ENCODE results near the gene ARMH4. TPM values are rescaled to one million over a fixed set of nuclear protein-coding genes. Genes with fewer than 3 reads are reported as not detected.

ARMH4 gene
- total and polyA plus RNA-seq, 7 donors = 0.17 to 3.2 (median 0.74) TPM

DNA sequence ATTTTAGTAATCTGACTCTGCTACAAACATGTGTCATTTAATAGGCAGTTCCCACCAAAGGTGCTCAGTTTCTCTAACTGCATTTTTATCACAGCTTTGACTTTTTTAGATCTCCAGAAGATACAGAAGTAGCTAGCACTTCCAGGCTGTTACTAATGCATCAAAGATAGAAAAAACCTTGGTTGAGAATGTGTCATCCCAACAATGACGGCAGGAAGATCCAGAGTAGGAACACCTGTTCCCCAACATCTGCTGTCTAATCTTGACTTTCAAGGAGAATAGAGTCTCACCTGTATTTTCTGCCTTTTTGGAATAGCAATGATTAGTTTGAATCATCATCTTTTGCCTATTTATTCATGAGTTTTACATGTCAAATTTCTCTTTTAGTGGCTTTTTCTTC, 45.0 kb downstream of the ARMH4 start:
- ATAC-seq (no peak), DNase-seq (no peak)
- Histone ChIP-seq H3K36me3 (ENCODE audit: insufficient read depth in 1 of 2, low read depth in 1 of 2) (no peaks in the 10 kb centered on the region), H3K27me3 (ENCODE audit: insufficient read depth in 3 of 3, low read length in 2 of 3) (no peaks in the 10 kb centered on the region), H3K4me3 (no peak overlapping the region), H3K4me1 (no peaks in the 10 kb centered on the region), H3K27ac (no peak overlapping the region), H3K9me3 (no peaks in the 10 kb centered on the region)
- intact Hi-C loops (cut with DNase I) = loop anchor here (10.0 kb wide), 1 partner anchor 258 kb away; no protein-coding TSS in a partner anchor
- WGBS, 3 donors = 25 to 44% (median 29%) methylated on average over 1 of the region's 1 CpG
- TF ChIP-seq, protein P1, sequence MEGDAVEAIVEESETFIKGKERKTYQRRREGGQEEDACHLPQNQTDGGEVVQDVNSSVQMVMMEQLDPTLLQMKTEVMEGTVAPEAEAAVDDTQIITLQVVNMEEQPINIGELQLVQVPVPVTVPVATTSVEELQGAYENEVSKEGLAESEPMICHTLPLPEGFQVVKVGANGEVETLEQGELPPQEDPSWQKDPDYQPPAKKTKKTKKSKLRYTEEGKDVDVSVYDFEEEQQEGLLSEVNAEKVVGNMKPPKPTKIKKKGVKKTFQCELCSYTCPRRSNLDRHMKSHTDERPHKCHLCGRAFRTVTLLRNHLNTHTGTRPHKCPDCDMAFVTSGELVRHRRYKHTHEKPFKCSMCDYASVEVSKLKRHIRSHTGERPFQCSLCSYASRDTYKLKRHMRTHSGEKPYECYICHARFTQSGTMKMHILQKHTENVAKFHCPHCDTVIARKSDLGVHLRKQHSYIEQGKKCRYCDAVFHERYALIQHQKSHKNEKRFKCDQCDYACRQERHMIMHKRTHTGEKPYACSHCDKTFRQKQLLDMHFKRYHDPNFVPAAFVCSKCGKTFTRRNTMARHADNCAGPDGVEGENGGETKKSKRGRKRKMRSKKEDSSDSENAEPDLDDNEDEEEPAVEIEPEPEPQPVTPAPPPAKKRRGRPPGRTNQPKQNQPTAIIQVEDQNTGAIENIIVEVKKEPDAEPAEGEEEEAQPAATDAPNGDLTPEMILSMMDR (IDR thresholded peaks at IDR 0.05) = no peak

DNA sequence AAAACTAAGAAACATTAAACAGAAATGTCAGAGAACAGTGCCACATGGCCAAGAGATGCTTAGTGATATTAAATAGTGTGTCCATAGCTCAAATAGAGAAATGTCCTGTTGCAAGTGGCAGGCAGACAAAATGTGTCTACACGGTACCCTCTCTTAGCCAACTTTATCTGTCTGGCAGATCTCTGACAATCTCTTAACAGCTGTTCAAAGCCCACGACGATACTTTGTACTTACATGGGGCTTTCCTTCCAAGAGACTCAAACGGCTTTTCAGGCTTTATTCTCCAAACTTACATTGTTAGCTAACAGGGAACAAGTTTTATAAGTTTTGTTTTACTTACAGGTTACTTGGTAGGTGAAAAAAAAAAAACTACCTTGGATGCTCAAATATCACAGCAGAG, 45.6 kb downstream of the ARMH4 start:
- TF ChIP-seq, protein P1 (IDR thresholded peaks at IDR 0.05) = no peak
- no peak for DNase-seq
- H3K9me3 ChIP-seq = no peaks in the 10 kb centered on the region
- H3K27me3 ChIP-seq (ENCODE audit: insufficient read depth in 3 of 3, low read length in 2 of 3) = no peaks in the 10 kb centered on the region
- 14 to 22% (median 15%) methylated on average over 4 of the region's 4 CpGs for WGBS, 3 donors
- intact Hi-C loops (cut with DNase I) = loop anchor here (10.0 kb wide), 1 partner anchor 258 kb away; no protein-coding TSS in a partner anchor
- no peaks in the 10 kb centered on the region for H3K36me3 ChIP-seq (ENCODE audit: insufficient read depth in 1 of 2, low read depth in 1 of 2)
- H3K4me3 ChIP-seq = no peak overlapping the region
- H3K27ac ChIP-seq = no peak overlapping the region
- no peaks in the 10 kb centered on the region for H3K4me1 ChIP-seq
- no peak for ATAC-seq

DNA sequence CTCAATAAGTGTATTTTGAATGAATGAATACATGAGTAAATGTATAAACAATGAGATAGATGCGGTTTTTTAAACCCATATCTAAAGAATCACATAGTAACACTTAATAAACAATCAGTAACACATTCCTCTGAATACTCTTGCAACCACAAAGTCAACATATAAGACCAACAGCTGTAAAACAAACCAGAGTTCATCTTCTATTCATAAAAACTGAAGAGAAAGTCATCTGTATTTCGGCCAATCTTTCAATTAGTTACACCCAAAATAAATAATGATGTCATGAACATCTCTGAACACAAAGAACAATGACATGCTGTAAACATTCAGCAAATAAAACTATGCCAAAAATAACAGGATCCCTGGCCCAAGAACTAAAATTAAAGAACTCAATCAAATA, 47.2 kb downstream of the ARMH4 start:
- ATAC-seq = no peak
- intact Hi-C loops (cut with DNase I) = loop anchor here (10.0 kb wide), 1 partner anchor 260 kb away; no protein-coding TSS in a partner anchor

DNA sequence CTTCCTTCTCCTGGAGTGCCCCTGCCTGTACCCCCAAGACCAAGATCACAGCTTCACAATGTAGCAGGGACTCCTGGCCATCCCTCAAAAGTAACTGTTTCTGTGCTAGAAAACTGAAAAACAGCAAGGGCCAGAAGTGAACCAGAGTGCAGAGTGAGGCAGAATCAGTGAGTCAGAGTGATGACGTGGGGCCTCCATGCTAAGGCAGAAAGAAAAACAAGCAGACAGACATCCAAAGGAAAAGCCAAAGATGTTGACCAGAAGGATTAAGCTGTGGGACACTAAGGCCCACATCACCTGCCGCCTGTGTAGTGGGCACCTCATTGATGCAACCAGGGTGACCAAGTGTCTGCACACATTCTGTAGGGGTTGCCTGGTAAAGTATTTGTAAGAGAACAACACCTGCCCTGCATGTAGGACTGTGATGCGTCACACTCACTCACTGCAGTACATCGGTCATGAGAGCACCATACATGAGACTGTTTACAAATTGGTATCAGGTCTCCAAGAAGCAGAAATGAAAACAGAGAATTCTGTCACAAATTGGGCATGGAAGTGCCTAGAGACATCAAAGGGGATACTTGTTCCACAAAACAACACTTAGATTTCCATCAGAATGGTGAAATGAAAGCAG, 51.2 kb downstream of the ARMH4 start:
- no peak for DNase-seq
- TF ChIP-seq, protein P1 (IDR thresholded peaks at IDR 0.05) = no peak
- Histone ChIP-seq H3K9me3 (no peaks in the 10 kb centered on the region), H3K27me3 (ENCODE audit: insufficient read depth in 3 of 3, low read length in 2 of 3) (no peaks in the 10 kb centered on the region), H3K4me1 (no peaks in the 10 kb centered on the region), H3K27ac (no peak overlapping the region), H3K36me3 (ENCODE audit: insufficient read depth in 1 of 2, low read depth in 1 of 2) (no peaks in the 10 kb centered on the region), H3K4me3 (no peak overlapping the region)
- 91 to 92% (median 92%) methylated on average over 4 of the region's 4 CpGs for WGBS, 3 donors
- no peak for ATAC-seq
- intact Hi-C loops (cut with DNase I) = loop anchor here (10.0 kb wide), 1 partner anchor 264 kb away; no protein-coding TSS in a partner anchor

More for the DNA sequence above, 47.2 kb downstream of the ARMH4 start:
- H3K27ac ChIP-seq = no peak overlapping the region
- TF ChIP-seq, protein P1 (IDR thresholded peaks at IDR 0.05) = no peak
- DNase-seq = no peak
- H3K36me3 ChIP-seq (ENCODE audit: insufficient read depth in 1 of 2, low read depth in 1 of 2) = no peaks in the 10 kb centered on the region
- no peaks in the 10 kb centered on the region for H3K9me3 ChIP-seq
- no peak overlapping the region for H3K4me3 ChIP-seq
- H3K4me1 ChIP-seq = no peaks in the 10 kb centered on the region
- 20 to 23% (median 23%) methylated on average over 2 of the region's 2 CpGs for whole genome bisulfite sequencing, 3 donors
- no peaks in the 10 kb centered on the region for H3K27me3 ChIP-seq (ENCODE audit: insufficient read depth in 3 of 3, low read length in 2 of 3)

All from psoas muscle (tissue), 8 donors.